SU-DHL-6 (cell line): ENCODE results near the gene REXO4.

ENCODE experiments used
- EZH2phosphoT487 ChIP-seq: fragments of 200-600 bp; sonication (generic), shearing (Covaris generic); conservative IDR thresholded peaks from 2 replicates; pipeline ENCODE4 v1.6.1; 2018; ENCODE audit warnings: mild to moderate bottlenecking, antibody characterized with exemption, low read length, moderate library complexity, mixed read lengths
- TF ChIP-seq, protein P1 (sequence below): fragments of 200-600 bp; sonication (generic); IDR thresholded peaks from one replicate; pipeline ENCODE4 v1.5.1; 2017; ENCODE audit warnings: antibody characterized with exemption, mild to moderate bottlenecking, low read length, moderate library complexity; ENCODE audit not compliant: insufficient read depth, poor library complexity, severe bottlenecking

DNA sequence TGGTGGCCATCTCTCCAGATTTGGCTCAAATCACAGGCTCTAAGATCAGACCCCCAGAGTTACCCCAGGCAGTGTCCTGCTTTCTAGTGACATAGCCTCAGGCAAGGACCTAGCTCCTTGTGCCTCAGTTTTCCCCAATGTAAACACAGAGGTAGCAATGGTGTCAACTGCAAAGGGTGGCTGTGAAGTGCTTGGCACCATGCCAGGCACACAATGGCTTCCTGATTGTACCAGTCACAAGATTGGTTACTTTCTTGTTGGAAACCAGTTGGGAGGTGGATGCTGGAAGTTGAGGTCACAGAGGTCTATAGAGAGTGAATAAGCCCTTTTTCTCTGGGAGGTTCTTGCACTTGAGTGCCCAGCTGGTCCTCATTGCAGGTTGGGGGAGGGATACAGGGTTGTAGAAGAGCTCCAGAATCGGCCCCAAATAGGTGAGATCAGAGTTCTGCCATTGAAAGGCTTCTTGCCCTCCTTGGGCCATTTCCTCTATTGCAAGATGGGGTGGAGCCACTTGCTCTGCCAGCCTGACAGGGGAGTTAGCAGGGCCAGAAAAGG, 39.3 kb downstream of the REXO4 start:
- TF ChIP-seq, protein P1, sequence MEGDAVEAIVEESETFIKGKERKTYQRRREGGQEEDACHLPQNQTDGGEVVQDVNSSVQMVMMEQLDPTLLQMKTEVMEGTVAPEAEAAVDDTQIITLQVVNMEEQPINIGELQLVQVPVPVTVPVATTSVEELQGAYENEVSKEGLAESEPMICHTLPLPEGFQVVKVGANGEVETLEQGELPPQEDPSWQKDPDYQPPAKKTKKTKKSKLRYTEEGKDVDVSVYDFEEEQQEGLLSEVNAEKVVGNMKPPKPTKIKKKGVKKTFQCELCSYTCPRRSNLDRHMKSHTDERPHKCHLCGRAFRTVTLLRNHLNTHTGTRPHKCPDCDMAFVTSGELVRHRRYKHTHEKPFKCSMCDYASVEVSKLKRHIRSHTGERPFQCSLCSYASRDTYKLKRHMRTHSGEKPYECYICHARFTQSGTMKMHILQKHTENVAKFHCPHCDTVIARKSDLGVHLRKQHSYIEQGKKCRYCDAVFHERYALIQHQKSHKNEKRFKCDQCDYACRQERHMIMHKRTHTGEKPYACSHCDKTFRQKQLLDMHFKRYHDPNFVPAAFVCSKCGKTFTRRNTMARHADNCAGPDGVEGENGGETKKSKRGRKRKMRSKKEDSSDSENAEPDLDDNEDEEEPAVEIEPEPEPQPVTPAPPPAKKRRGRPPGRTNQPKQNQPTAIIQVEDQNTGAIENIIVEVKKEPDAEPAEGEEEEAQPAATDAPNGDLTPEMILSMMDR: no peak
- TF ChIP-seq EZH2phosphoT487: no peak
